Measurements from ENCODE around the gene NAV2.

NAV2 gene

GRCh38 chr11:19690885-19691284, 21.8 kb upstream of the NAV2 start:
- Histone ChIP-seq H3K27ac (no peak overlapping the region), H3K27me3 (no peaks in the 10 kb centered on the region), H3K4me1 (peaks cover 0 to 24% (median 9%) of the 10 kb centered on the region in 4 donors), H3K36me3 (no peaks in the 10 kb centered on the region), H3K4me3 (no peak overlapping the region), H3K9me3 (no peaks in the 10 kb centered on the region)
- TF ChIP-seq CTCF (IDR thresholded peaks at IDR 0.05): no peak
- intact Hi-C loops (cut with DNase I; ENCODE audit: low total_unique reads): no loop called here
- no peak for DNase-seq

- Histone ChIP-seq H3K36me3 (no peaks in the 10 kb centered on the region), H3K27ac (no peak overlapping the region), H3K4me1 (peaks cover 0 to 28% (median 11%) of the 10 kb centered on the region in 4 donors), H3K9me3 (no peaks in the 10 kb centered on the region), H3K4me3 (no peak overlapping the region), H3K27me3 (no peaks in the 10 kb centered on the region)
- DNase-seq: no peak
- intact Hi-C loops (cut with DNase I; ENCODE audit: low total_unique reads): no loop called here
- no peak for TF ChIP-seq CTCF (IDR thresholded peaks at IDR 0.05)
Observed at GRCh38 chr11:19691815-19692500, 20.7 kb upstream of the NAV2 start.

DNA sequence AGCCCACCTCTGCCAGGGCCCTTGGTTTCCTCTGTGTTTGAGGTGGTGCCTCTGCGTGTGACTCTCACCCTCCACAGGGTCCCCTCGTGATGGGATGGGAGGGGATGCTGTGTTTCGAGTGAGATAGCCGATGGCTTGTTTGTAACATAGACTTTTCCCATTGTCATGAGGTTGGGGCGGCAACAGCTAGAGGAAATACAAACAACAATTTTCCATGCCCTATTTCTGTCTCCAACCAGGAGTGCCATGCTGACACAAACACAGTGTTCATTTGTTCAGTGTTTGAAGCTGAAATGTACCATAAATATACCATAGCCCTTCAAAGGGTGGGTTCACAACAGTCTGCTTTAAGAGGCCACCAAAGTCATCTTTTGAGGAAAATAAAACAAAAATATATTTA, 19.5 kb upstream of the NAV2 start:
- no peaks in the 10 kb centered on the region for H3K36me3 ChIP-seq
- TF ChIP-seq CTCF (IDR thresholded peaks at IDR 0.05): no peak

DNA sequence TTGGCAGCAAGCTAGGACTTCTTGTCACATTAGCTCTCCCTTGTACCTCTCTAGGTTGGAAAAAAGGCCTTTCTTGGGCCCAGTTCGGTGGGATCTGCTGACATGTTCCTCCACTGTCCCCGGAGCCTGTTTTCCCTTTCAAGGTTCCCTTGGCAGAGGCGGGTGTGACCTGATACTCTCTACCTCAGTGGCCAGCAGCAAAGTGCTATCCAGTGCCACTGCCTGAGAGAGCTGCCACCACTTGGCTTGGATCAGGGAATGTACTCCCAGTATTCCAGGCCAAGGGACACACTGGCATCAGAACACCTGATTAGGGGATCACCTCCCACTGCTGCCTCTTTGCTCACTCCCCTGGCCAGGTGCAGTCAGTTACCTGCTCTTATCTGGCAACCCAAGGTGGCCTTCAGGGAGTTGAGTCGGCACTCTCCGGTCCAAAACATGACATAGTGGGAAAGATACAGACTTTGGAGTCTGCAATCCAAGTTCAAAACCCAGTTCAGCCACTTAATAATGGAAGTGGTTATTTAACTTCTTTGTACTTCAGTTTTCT, 17.8 kb upstream of the NAV2 start:
- Histone ChIP-seq H3K27me3 (no peaks in the 10 kb centered on the region), H3K4me1 (peaks cover 0 to 29% (median 6%) of the 10 kb centered on the region in 4 donors), H3K4me3 (no peak overlapping the region), H3K9me3 (no peaks in the 10 kb centered on the region), H3K27ac (no peak overlapping the region), H3K36me3 (no peaks in the 10 kb centered on the region)
- no peak for TF ChIP-seq CTCF (IDR thresholded peaks at IDR 0.05)
- intact Hi-C loops (cut with DNase I; ENCODE audit: low total_unique reads): no loop called here
- DNase-seq: no peak

More for the DNA sequence above, 19.5 kb upstream of the NAV2 start:
- H3K27ac ChIP-seq: no peak overlapping the region
- H3K4me1 ChIP-seq: peaks cover 0 to 33% (median 9%) of the 10 kb centered on the region in 4 donors
- H3K9me3 ChIP-seq: no peaks in the 10 kb centered on the region
- no peak for DNase-seq
- no peak overlapping the region for H3K4me3 ChIP-seq
- H3K27me3 ChIP-seq: no peaks in the 10 kb centered on the region
- intact Hi-C loops (cut with DNase I; ENCODE audit: low total_unique reads): no loop called here

DNA sequence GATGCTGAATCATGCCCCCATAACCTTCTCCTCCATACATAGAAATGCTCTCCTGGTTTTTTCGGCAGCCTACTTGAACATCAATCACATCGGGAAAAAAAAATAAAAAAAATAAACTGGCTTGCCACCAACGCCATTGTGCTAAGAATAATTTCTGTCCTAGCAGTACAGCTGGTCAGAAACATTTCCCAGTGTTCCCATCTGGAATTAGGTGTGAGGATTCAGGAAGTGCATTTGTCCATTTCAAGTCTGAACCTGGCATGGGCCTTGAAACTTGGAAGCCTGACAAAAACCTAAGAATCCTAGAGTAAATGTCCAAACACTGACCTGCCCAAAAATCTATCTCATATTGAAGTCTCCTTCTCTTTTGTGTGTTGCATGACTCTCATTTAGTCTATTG, 16.6 kb upstream of the NAV2 start:
- no peak for TF ChIP-seq CTCF (IDR thresholded peaks at IDR 0.05)
- intact Hi-C loops (cut with DNase I; ENCODE audit: low total_unique reads): no loop called here
- H3K27me3 ChIP-seq: no peaks in the 10 kb centered on the region
- no peak for DNase-seq
- peak overlapping the region; percentile 2 to 9 for H3K27ac ChIP-seq
- peaks cover 0 to 38% (median 7%) of the 10 kb centered on the region in 4 donors for H3K4me1 ChIP-seq
- no peak overlapping the region for H3K4me3 ChIP-seq
- no peaks in the 10 kb centered on the region for H3K36me3 ChIP-seq
- H3K9me3 ChIP-seq: no peaks in the 10 kb centered on the region
